Left ventricle myocardium superior (tissue), 1 donor: Measurements from ENCODE around the gene SLC22A2. TPM values are rescaled to one million over a fixed set of nuclear protein-coding genes. Genes with fewer than 3 reads are reported as not detected.

Experiments
- ATAC-seq: fragments of 200-7000 bp; cut with Tn5 transposase; one replicate; pipeline ENCODE4 v1.9.1; 2020; ENCODE audit warnings: mild to moderate bottlenecking, moderate library complexity
- DNase-seq: peaks from one replicate; pipeline ENCODE4 v3.0.0-alpha.2; 2020
- intact Hi-C: fragments of 100-400 bp; cut with micrococcal nuclease; formaldehyde crosslinking; loops from one replicate; pipeline ENCODE4 v1.11.0; 2022
- total RNA-seq: library from RNA; stranded (reverse); fragmentation: NEBNext Ultra II Directional; extraction: Animal tissue kit (Norgen Biotek cat#: 25700); gene quantifications from one replicate; pipeline ENCODE4 v1.2.1, GENCODE V29; 2021
- donor health status: DM: no; HTN: yes; CAD: no; lungs with severe emphysema.

The SLC22A2 gene
- total RNA-seq, 1 donor from 2014 or later = not detected

DNA sequence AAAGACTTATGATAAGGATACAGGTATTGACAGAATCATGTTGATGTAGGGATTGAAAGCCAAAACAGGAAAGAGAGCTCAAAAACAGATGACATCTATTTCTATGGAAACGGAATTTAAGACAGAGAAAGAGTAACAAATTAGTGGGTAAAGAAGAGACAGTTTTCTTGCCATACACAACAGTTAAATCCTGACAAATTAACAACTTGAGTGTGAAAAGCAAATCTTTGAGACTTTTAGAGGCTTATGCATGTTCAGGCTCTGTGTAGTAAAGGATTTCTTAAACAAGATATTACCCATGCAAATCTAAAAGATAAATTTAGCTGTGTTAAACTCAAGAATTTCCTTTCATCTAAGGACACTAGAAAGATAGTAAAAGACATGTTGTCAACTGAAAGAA lies 68.5 kb downstream of the SLC22A2 start:
- DNase-seq = no peak
- ATAC-seq = no peak
- intact Hi-C loops = no loop called here

DNA sequence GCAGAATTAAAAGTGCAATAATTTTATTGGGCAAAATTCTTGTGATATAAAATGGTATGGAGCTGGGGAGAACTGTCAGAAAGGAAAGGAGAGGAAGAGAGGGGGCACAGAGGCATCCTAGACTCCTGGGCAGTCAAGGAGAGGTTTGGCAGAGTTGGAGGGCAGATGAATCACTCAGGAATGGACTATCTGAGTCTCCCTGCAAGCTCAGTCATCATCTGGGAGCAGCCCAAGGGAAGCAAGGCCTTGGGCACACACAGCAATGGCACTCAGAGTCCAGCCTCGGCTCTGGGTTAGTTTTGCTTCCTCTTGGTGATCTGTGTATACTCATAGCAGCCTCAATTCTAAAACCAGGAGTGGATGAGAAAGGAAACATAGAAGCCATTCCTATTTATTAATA lies 69.8 kb downstream of the SLC22A2 start:
- intact Hi-C loops = no loop called here
- no peak for ATAC-seq
- no peak for DNase-seq

GRCh38 chr6:160180706-160181105 lies 77.9 kb downstream of the SLC22A2 start:
- ATAC-seq = no peak
- intact Hi-C loops = no loop called here
- DNase-seq = no peak

- no peak for DNase-seq
Measured at GRCh38 chr6:160178271-160178670, 80.3 kb downstream of the SLC22A2 start.

DNA sequence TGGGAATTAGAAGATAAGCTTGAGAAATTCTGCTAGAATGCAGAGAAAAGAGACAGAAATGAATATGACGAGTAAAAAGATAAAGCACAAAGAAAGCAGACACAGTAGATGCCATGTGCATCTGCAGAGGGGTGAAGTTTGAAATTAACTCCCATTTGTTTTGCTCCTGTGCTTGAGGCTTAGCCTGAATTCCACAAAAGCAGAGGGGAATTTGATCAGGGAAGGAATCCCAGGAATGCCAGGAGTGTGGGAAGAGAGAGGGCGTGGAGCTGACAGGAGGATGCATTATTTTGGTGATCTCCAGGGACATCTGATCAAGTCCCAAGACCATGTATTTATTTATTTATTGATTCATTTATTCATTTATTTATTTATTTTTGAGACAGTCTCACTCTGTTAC lies 81.4 kb downstream of the SLC22A2 start:
- ATAC-seq = no peak
- no peak for DNase-seq
- intact Hi-C loops = no loop called here

More at GRCh38 chr6:160178271-160178670, 80.3 kb downstream of the SLC22A2 start:
- intact Hi-C loops = no loop called here
- ATAC-seq = no peak

- intact Hi-C loops = no loop called here
- ATAC-seq (no peak), DNase-seq (no peak)
Measured at GRCh38 chr6:160174681-160175080, 83.9 kb downstream of the SLC22A2 start.

DNA sequence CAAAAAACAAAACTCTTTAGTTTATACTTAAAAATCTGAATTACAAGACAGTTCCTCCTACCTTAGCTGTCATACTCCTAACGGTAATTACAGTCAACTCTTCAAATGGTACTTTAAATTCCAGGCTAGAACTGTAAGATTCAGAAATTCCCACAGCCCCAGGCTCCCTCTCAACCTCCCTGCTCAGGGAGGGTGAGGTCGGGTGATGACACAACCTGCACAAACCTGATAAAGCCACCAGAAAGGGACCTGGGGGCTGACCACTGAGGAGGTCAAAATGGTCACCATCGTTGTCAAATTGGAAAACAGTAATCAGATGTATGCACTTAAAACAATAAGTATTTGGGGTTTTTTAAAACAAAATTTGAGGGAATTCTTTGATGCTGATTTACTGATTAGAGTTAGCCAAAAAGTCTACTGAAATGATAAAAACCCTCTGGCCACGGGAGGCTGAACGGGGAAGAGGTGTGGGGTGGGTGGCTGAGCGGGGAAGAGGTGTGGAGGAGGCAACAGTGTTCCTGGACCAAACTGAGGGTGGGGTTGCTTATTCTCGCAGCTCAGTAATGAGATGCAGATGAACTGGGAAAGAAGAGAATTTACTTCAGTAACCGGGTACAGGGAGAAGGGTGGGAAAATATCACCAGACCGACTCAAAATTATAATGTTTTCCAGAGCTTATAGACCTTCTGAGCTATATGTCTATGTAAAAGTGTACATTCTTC lies 84.7 kb downstream of the SLC22A2 start:
- intact Hi-C loops = no loop called here
- no peak for ATAC-seq
- DNase-seq = no peak

DNA sequence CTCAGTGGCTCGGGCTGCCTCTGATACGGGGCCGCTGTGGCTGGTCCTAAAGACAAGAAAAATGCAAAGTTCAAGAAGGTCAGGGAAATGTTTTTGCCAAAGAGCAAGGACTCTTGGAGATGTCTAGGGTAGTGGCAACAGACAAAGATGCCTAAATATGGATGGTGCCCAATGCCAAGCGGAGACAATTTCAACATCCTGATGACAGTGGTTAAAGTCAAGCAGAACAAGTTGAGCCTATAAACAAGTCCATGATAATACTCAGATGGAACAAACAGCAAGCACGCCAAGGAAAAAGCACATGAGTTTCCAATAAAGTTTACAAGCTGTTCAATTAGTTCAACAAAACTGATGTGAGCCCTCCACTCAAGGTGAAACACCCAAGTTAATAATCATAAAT lies 85.9 kb downstream of the SLC22A2 start:
- no peak for ATAC-seq
- DNase-seq = no peak
- intact Hi-C loops = no loop called here

DNA sequence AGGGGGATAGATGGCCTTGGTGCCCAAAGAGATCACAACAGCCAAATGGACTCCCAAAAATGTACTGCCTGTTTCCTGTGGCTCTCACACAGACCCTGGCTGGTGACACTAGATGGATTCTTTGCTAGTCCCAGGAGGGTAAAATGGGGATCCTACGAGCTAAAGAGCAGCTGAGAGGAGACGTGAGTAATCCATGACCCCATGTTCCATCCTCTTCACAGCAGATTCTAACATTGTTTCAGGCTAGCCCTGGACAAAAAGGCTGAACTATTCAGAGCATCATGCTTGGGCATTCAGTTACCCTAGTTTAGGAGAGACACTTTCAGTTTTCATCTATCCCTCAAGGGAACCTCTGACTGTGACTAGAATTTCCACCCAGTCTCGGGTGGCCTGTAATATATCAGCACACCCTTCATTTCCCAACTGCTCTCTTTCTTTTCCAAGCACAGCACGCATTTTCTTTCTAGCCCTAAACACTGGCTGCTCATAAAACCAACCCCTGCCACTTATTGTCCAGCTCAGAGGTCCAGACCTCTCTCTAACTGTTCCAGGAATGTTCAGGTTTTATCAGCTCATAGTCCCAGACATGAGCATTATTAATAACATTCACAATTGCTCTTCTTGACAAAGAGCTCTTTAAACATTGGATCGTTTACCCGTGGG lies 88.5 kb downstream of the SLC22A2 start:
- ATAC-seq (no peak), DNase-seq (no peak)
- intact Hi-C loops = no loop called here

DNA sequence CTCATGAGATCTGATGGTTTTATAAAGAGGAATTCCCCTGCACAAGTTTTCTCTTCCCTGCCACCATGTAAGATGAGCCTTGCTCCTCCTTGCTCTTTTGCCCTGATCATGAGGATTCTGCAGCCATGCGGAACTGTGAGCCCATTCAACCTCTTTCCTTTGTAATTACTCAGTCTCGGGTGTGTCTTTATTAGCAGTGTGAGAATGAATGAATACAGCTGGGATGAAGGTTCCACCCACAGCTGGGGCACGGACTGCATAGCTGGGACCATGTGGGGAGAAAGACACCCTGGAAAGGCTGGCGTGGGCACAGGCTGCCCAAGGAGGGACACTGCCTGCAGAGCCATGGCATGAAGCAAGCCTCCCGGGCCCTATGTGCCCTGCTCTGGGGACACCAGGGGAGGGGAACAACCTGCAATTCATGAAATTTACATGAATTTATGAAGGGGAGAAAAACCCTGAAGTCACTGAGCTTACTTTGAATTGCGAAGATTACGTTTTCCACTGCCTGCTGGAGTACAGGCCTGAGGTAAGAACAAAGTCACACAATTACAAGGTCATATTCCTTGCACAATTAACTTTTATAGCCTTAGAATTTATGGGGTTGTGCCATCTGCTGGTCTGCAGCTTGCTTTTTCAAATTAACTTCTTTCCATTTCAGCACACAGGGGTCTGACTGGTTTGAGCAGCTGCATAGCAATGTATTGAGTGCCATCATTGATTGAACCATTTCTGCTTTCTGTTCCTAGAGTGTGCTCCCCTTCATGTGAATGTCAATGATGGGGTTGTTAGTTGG lies 90.8 kb downstream of the SLC22A2 start:
- ATAC-seq = no peak
- intact Hi-C loops = no loop called here
- no peak for DNase-seq

Other genes with a start within 250 kb of the SLC22A2 start
- 0.17 TPM for gene SLC22A1, start 137.0 kb downstream of the SLC22A2 start, total RNA-seq
- gene SLC22A3, start 89.6 kb upstream of the SLC22A2 start, total RNA-seq = 1.3 TPM